IMR-90 (cell line): ENCODE data around the gene SIX6.

ENCODE experiments used
- CEBPB ChIP-seq: IDR thresholded peaks from 2 replicates; pipeline ENCODE4 v1.6.1; 2012; ENCODE audit warnings: low read depth, low read length, improper control_type of control experiment
- MAFK ChIP-seq: IDR thresholded peaks from 2 replicates; pipeline ENCODE4 v1.6.1; 2012; ENCODE audit warnings: low read depth, low read length, improper control_type of control experiment
- MAZ ChIP-seq: IDR thresholded peaks from 2 replicates; pipeline ENCODE4 v1.6.1; 2012; ENCODE audit warnings: low read depth, mild to moderate bottlenecking, low read length, improper control_type of control experiment, moderate library complexity, borderline replicate concordance
- MXI1 ChIP-seq: IDR thresholded peaks from 2 replicates; pipeline ENCODE4 v1.6.1; 2012; ENCODE audit warnings: low read depth, mild to moderate bottlenecking, low read length, moderate library complexity, borderline replicate concordance
- NFE2L2 ChIP-seq: fragments of 150-350 bp; IDR thresholded peaks from 2 replicates; pipeline ENCODE4 v1.6.1; 2016; ENCODE audit warnings: low read depth, mild to moderate bottlenecking, low read length
- POLR2A ChIP-seq: IDR thresholded peaks from 2 replicates; pipeline ENCODE4 v1.6.1; 2012; ENCODE audit warnings: mild to moderate bottlenecking, low read depth, low read length
- RAD21 ChIP-seq: IDR thresholded peaks from 2 replicates; pipeline ENCODE4 v1.6.1; 2012; ENCODE audit warnings: low read length, improper control_type of control experiment
- RCOR1 ChIP-seq: IDR thresholded peaks from 2 replicates; pipeline ENCODE4 v1.6.1; 2012; ENCODE audit warnings: mild to moderate bottlenecking, low read length, improper control_type of control experiment; ENCODE audit not compliant: insufficient replicate concordance
- SMC3 ChIP-seq: fragments of 150-350 bp; IDR thresholded peaks from 2 replicates; pipeline ENCODE4 v1.6.1; 2016; ENCODE audit warnings: low read depth, mild to moderate bottlenecking, antibody characterized with exemption, low read length, moderate library complexity
- TF ChIP-seq, protein P1 (sequence below): conservative IDR thresholded peaks from 2 replicates; pipeline ENCODE4 v1.5.1; 2012; ENCODE audit warnings: mild to moderate bottlenecking, low read depth, low read length, improper control_type of control experiment

DNA sequence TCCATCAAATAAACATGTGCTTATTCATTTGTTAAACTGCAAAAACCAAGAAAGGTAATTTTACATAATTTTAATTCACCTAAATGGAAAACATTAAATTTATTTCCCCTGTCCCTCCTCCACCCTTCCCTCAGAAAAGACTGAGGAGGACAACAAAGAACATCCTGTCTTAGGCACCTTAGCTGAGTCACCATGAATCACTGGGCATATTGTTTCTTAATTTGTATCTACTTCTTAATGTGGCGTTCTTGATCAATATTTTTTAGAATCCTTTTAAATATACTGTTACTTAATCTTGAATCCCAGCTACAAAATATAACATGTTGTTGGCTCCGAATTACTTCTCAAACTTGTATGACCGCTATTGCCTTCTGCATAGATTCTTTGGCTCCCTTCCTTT lies 23.5 kb downstream of the SIX6 start:
- no peak for TF ChIP-seq MAZ
- no peak for TF ChIP-seq RCOR1
- TF ChIP-seq, protein P1, sequence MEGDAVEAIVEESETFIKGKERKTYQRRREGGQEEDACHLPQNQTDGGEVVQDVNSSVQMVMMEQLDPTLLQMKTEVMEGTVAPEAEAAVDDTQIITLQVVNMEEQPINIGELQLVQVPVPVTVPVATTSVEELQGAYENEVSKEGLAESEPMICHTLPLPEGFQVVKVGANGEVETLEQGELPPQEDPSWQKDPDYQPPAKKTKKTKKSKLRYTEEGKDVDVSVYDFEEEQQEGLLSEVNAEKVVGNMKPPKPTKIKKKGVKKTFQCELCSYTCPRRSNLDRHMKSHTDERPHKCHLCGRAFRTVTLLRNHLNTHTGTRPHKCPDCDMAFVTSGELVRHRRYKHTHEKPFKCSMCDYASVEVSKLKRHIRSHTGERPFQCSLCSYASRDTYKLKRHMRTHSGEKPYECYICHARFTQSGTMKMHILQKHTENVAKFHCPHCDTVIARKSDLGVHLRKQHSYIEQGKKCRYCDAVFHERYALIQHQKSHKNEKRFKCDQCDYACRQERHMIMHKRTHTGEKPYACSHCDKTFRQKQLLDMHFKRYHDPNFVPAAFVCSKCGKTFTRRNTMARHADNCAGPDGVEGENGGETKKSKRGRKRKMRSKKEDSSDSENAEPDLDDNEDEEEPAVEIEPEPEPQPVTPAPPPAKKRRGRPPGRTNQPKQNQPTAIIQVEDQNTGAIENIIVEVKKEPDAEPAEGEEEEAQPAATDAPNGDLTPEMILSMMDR = no peak
- TF ChIP-seq RAD21 = no peak
- no peak for TF ChIP-seq MXI1
- no peak for TF ChIP-seq POLR2A
- no peak for TF ChIP-seq CEBPB
- no peak for TF ChIP-seq MAFK
- no peak for TF ChIP-seq SMC3
- TF ChIP-seq NFE2L2 = no peak
